BJ (cell line): ENCODE measurements around the gene NRAP. TPM values are rescaled to one million over a fixed set of nuclear protein-coding genes. Genes with fewer than 3 reads are reported as not detected.

Experiments used
- CTCF ChIA-PET: fragments of 350-600 bp; formaldehyde crosslinking; extraction: SDS; loops from one replicate; lab custom pipeline; 2021; ENCODE audit warnings: antibody characterized with exemption, inconsistent platforms; lab: Yijun Ruan, JAX
- POLR2A ChIA-PET: fragments of 300-600 bp; sonication (Branson Sonifier 250); formaldehyde crosslinking; extraction: SDS; loops from one replicate; lab custom pipeline; 2021; ENCODE audit warnings: antibody characterized with exemption; lab: Charles Lee
- DNase-seq: peaks from one replicate; pipeline ENCODE4 v3.0.0-alpha.2; 2011; ENCODE audit warnings: low read depth
- H3K27me3 ChIP-seq: 2 replicates; pipeline ENCODE4 v1.6.0; 2011; ENCODE audit warnings: low read length; ENCODE audit not compliant: control insufficient read depth, insufficient read depth
- H3K36me3 ChIP-seq: 2 replicates; pipeline ENCODE4 v1.5.1; 2011; ENCODE audit warnings: low read length; ENCODE audit not compliant: control insufficient read depth, insufficient read depth
- H3K4me3 ChIP-seq: 2 replicates; pipeline ENCODE4 v1.5.1; 2011; ENCODE audit warnings: low read depth, mild to moderate bottlenecking, control low read depth, low read length
- polyA plus RNA-seq: library from polyadenylated mRNA; depleted of rRNA; stranded (reverse); fragments of >200 nt; gene quantifications from 2 replicates; pipeline ENCODE4 v1.2.3, GENCODE V29; 2011
- TF ChIP-seq, protein P1 (sequence below): IDR thresholded peaks from 2 replicates; pipeline ENCODE4 v1.5.1; 2011; ENCODE audit warnings: low read depth, mild to moderate bottlenecking, control low read depth, inconsistent platforms, low read length, moderate library complexity; ENCODE audit not compliant: insufficient read depth

NRAP gene
- polyA plus RNA-seq, 1 experiment = not detected

DNA sequence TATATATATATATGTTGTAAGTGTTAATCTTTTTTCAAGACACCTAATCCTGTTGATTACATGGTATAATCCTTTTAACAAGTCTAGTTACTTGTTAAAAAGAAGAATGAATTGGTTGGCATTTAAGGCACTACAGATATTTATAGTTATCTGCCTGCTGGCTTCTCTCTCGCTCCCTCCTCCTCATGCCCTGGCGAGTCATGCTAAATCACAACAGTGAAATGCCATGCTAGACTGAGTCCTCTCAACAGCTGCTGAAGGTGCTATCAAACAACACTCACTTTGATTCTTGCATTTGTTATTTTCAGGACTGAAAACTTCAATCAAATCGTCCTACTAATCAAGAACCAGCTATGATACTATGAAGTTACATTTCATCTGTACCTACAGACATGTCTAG is 15.4 kb downstream of the NRAP start:
- TF ChIP-seq, protein P1, sequence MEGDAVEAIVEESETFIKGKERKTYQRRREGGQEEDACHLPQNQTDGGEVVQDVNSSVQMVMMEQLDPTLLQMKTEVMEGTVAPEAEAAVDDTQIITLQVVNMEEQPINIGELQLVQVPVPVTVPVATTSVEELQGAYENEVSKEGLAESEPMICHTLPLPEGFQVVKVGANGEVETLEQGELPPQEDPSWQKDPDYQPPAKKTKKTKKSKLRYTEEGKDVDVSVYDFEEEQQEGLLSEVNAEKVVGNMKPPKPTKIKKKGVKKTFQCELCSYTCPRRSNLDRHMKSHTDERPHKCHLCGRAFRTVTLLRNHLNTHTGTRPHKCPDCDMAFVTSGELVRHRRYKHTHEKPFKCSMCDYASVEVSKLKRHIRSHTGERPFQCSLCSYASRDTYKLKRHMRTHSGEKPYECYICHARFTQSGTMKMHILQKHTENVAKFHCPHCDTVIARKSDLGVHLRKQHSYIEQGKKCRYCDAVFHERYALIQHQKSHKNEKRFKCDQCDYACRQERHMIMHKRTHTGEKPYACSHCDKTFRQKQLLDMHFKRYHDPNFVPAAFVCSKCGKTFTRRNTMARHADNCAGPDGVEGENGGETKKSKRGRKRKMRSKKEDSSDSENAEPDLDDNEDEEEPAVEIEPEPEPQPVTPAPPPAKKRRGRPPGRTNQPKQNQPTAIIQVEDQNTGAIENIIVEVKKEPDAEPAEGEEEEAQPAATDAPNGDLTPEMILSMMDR = no peak
- DNase-seq = no peak
- ChIA-PET POLR2A (no interaction called here), CTCF (no interaction called here)
- no peak overlapping the region for H3K4me3 ChIP-seq
- H3K27me3 ChIP-seq = peaks cover 1% of the 10 kb centered on the region; the same call in 1 of the 2 replicates
- no peaks in the 10 kb centered on the region for H3K36me3 ChIP-seq

DNA sequence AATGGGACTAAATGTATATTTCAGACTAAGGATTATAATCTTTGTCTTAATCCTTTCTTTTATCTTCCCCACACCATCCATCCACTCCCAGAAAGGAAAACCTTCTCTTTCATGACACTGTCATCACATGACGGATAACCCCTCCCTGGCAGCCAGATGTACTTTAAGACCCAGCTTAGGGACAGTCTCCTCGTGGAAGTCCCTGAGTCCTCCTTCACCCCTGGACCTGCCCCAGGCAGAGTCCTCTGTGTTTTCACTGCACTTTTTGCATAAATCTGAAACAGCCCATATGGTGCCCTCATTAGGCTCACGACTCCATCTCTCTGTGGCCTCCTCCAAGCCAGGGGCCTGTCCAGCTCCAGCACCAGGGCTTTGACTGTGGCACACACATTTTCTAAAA is 16.0 kb downstream of the NRAP start:
- no peaks in the 10 kb centered on the region for H3K36me3 ChIP-seq
- CTCF ChIA-PET = no interaction called here
- no peak overlapping the region for H3K4me3 ChIP-seq
- POLR2A ChIA-PET = no interaction called here
- H3K27me3 ChIP-seq = no peaks in the 10 kb centered on the region; the same call in 1 of the 2 replicates
- TF ChIP-seq, protein P1 = no peak
- no peak for DNase-seq

DNA sequence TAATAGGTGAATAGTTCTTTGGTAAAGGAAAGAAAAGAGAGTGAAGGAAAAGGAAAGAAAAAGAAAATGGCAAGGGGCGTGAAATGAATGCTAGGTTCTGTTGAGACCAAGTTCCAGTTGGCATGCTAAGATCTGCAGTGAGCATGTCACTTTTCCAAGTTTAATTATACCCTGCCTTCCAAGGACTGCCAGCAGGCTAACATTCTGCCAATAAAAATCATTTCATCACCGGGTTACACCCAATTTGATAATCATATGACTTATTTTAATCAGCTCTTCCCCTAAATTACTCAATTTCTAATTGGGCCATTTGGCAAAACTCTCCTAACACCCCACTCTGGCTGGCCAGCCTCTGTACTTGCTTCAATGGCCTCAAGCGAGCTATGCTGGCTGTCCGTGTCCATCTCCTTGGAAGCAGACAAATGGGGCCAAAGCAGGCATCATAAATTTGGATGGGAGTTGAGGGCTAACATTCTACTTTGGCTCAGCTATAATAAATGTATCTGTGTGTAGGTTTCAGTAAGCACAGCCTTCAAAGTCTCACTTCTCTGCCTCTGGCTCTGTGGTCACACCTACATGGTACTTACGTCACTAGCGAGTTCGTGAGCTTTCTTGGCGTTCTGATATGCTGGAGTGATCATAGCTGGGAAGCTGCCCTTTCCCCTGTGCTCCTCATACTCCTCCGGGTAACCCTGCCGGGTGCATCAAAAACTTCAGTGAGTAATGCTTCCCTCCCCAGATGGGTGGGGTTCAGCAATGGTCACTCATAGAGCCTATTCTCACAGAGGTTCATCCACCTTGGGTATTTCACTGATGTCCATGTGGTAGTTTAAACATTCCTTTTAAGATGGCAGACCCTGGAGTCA is 17.3 kb downstream of the NRAP start:
- ChIA-PET CTCF (no interaction called here), POLR2A (no interaction called here)
- no peak overlapping the region for H3K4me3 ChIP-seq
- DNase-seq = no peak
- no peaks in the 10 kb centered on the region for H3K36me3 ChIP-seq
- H3K27me3 ChIP-seq = peaks cover 2% of the 10 kb centered on the region
- TF ChIP-seq, protein P1 = no peak

DNA sequence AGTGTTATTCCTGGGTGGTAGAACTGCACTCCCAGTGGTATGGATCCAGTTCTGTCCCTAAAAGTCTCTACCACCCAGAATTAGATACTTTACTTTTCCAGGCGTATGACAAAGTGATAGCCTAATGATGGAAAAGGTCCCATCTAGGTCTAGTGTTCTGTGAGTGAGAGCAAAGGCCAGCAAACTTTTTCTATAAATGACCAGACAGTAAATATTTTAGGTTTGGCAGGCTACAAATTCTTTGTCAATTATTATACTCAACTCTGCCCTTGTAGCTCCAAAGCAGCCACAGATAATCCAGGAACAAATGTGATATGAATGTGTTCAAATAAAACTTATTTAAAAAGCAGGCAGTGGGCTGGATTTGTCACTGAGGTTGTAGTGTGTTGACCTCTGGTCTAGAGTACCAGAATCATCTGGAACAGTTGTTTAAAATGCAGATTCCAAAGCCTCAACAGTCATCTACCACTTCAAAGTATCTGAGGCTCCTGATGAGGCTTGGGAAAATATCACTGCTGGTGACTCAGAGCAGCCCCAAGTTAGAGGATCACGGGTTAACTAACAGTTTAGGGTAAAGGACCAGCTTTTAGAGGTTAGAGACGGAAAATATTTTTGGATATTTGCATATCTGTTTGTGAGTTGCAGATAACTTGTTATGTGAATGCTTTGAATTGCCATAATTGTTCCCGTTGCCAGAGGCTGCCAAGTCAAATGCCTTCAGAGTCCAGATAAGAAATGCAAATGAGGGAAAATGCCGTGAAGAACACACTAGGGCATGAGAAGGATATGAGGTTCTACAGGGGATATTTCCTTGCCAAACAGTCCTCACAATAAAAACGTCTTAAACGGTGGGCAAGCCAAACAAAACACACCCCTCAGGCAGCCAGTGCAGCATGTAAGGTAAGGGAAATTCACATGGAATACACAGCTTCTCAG is 19.4 kb downstream of the NRAP start:
- Histone ChIP-seq H3K27me3 (peaks cover 2% of the 10 kb centered on the region), H3K4me3 (no peak overlapping the region), H3K36me3 (no peaks in the 10 kb centered on the region)
- CTCF ChIA-PET = interaction anchor here (1.3 kb wide), 1 partner anchor 35 kb away, joined by 5 read pairs; no protein-coding TSS in a partner anchor
- POLR2A ChIA-PET = no interaction called here
- no peak for DNase-seq
- TF ChIP-seq, protein P1 = no peak

DNA sequence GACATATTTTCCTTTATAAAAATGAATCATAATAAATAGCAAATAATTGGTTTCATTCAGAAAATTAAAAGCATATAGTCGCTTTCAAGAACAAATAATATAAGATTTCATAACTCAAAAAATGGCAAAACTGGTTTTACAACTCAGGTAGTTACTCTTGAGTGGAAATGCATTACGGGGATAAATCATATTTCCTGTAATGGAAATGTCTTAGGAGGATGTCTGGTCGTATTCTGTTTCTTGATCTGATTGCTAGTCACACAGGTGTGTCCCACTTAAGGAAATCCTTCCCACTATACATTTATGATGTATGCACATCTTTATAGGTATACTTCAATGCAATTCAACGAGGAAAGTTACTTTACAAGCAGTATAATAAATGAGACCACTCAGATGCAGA is 20.7 kb downstream of the NRAP start:
- POLR2A ChIA-PET = no interaction called here
- Histone ChIP-seq H3K36me3 (no peaks in the 10 kb centered on the region), H3K27me3 (peaks cover 2% of the 10 kb centered on the region), H3K4me3 (no peak overlapping the region)
- CTCF ChIA-PET = no interaction called here
- DNase-seq = no peak
- TF ChIP-seq, protein P1 = no peak
